OCI-LY3 (cell line): Measurements from ENCODE around the gene HYAL1.

Experiments used
- CTCF ChIP-seq: fragments of 200-600, 300-600 bp; sonication (generic); IDR thresholded peaks from 2 replicates; pipeline ENCODE4 v1.5.1; 2014; ENCODE audit warnings: antibody characterized with exemption, low read length, low read depth
- EZH2phosphoT487 ChIP-seq: fragments of 200-600 bp; shearing (Covaris generic); IDR thresholded peaks from 2 replicates; pipeline ENCODE4 v1.6.1; 2018; ENCODE audit warnings: antibody characterized with exemption, mixed run types, low read depth

- peak; percentile 47 for TF ChIP-seq CTCF
- TF ChIP-seq EZH2phosphoT487 = no peak
These were observed 4.3 kb downstream of the HYAL1 start, which contains the start of the genes HYAL3 and NAA80 for GRCh38 chr3:50298836-50299637.
